Ovary (tissue), 9 donors: ENCODE results near the gene BCL11B. TPM values are rescaled to one million over a fixed set of nuclear protein-coding genes. Genes with fewer than 3 reads are reported as not detected.

Experiments
- DNase-seq, 5 donors: peaks; one replicate each; pipeline ENCODE4 v3.0.0-alpha.2; 2019 to 2020
- H3K27ac ChIP-seq, 2 donors: fragments of 200-600 bp; one replicate each; pipeline versions ENCODE4 v1.5.1 to v1.8.0; 2019 to 2022
- H3K27me3 ChIP-seq: fragments of 200-600 bp; one replicate; pipeline ENCODE4 v1.8.0; 2022
- H3K36me3 ChIP-seq: fragments of 200-600 bp; sonication (generic); one replicate; pipeline ENCODE4 v1.5.1; 2019
- H3K4me1 ChIP-seq: one replicate; pipeline ENCODE4 v1.8.1; 2013; ENCODE audit warnings: mild to moderate bottlenecking, moderate library complexity; ENCODE audit not compliant: insufficient read depth
- H3K4me3 ChIP-seq: fragments of 200-600 bp; sonication (generic); one replicate; pipeline ENCODE4 v1.5.1; 2017
- H3K9me3 ChIP-seq, 2 donors: fragments of 200-600 bp in 1 of 2; sonication (generic) in 1 of 2; one replicate each; pipeline versions ENCODE4 v1.5.1 to v1.8.1; 2013 to 2019; ENCODE audit warnings: mild to moderate bottlenecking in 1 of 2, moderate library complexity in 1 of 2
- EP300 ChIP-seq: sonication (generic); formaldehyde crosslinking; IDR thresholded peaks from one replicate; pipeline ENCODE4 v1.6.1; 2017; ENCODE audit warnings: antibody characterized with exemption
- POLR2A ChIP-seq: fragments of 450-650 bp; IDR thresholded peaks from one replicate; pipeline ENCODE4 v1.6.1; 2017; ENCODE audit warnings: antibody characterized with exemption, mild to moderate bottlenecking, moderate library complexity
- WGBS, 3 donors: extraction: QIAGEN DNeasy Blood & Tissue Kit in 1 of 3; methylation state at CpG; one replicate each; pipeline versions ENCODE4 v1.1.5 to v1.1.7; 2013 to 2017; 5-methylcytosine and 5-hydroxymethylcytosine counted together
- intact Hi-C, 4 donors: fragments of 100-400 bp; cut with DNase I; formaldehyde crosslinking; loops; one replicate each; pipeline versions ENCODE4 v1.11.0 to v1.15.1; 2022 to 2023
- polyA plus RNA-seq, 2 donors: library from polyadenylated mRNA; stranded (reverse); fragments of 200-250 nt in 1 of 2; fragments of 350-450 nt in 1 of 2; fragmentation: Illumina TruSeq in 1 of 2; extraction: RNeasy Lipid Tissue Mini Kit (QIAGEN cat#74804) in 1 of 2; gene quantifications; one replicate each; pipeline ENCODE4 v1.2.3, GENCODE V29; 2013 to 2014
- total RNA-seq, 7 donors: library from RNA; depleted of rRNA in 2 of 7; stranded (reverse); fragments of >200 nt in 2 of 7; fragmentation: NEBNext Ultra II Directional in 3 of 7; extraction: Animal tissue kit (Norgen Biotek cat#: 25700) in 3 of 7; gene quantifications; one replicate each; pipeline versions ENCODE4 v1.1.0 to v1.2.4, GENCODE V29; 2016 to 2023
- TF ChIP-seq, protein P1 (sequence below), 3 donors: fragments of 450-650 bp in 2 of 3; fragments of 200-600 bp in 1 of 3; IDR thresholded peaks; one replicate each; pipeline versions ENCODE4 v1.5.1 to v1.8.0; 2016 to 2022; ENCODE audit warnings: antibody characterized with exemption in 3 of 3, mild to moderate bottlenecking in 1 of 3
- donor health status: DM: no; HTN: no; CAD: no; lungs with moderate emphysema.
- donor health status: DM: no; HTN: no; CAD: no.
- donor health status: Bipolar disorder and iron deficiency.
- donor health status: DM: yes; HTN: yes; CAD: no.
- donor health status: DM: no; HTN: no; CAD: no.
- donor health status: DM: yes; HTN: yes; CAD: no.

Gene BCL11B
- total and polyA plus RNA-seq, 9 donors: 0.08 to 0.84 (median 0.43) TPM

- no peak for TF ChIP-seq POLR2A
- TF ChIP-seq, protein P1, sequence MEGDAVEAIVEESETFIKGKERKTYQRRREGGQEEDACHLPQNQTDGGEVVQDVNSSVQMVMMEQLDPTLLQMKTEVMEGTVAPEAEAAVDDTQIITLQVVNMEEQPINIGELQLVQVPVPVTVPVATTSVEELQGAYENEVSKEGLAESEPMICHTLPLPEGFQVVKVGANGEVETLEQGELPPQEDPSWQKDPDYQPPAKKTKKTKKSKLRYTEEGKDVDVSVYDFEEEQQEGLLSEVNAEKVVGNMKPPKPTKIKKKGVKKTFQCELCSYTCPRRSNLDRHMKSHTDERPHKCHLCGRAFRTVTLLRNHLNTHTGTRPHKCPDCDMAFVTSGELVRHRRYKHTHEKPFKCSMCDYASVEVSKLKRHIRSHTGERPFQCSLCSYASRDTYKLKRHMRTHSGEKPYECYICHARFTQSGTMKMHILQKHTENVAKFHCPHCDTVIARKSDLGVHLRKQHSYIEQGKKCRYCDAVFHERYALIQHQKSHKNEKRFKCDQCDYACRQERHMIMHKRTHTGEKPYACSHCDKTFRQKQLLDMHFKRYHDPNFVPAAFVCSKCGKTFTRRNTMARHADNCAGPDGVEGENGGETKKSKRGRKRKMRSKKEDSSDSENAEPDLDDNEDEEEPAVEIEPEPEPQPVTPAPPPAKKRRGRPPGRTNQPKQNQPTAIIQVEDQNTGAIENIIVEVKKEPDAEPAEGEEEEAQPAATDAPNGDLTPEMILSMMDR (IDR thresholded peaks at IDR 0.05): no peak
- no peak for TF ChIP-seq EP300
- no peak for DNase-seq
- intact Hi-C loops: no loop called here
Observed at GRCh38 chr14:99174770-99175319, 97.2 kb downstream of the BCL11B start.

DNA sequence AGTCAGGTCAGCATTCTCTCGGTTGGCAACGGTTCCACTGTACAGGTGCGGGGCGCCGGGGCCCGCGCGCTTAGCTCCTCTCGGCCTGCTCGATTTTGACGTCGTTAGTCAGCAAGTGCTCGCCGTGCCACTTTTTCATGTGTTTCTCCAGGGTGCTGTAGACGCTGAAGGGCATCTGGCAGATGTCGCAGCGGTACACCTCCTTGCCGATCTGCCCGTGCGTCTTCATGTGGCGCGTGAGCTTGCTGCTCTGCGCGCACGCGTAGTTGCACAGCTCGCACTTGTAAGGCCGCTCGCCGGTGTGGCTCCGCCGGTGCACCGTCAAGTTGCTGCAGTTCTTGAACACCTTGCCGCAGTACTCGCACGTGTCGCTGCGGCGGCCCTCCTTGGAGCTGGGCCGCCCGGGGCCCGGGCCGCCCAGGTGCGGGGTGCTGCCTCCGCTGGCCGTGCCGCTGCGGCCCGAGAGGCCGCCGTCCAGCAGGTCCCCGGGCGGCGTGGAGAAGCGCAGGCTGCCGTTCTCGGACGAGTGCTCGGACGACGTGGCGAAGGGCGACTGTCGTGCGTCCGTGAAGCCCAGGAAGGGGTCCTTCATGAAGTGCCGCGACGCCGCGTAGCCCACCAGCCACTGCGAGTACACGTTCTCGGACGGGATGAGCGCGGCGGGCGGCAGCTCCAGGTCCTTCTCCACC, 97.8 kb downstream of the BCL11B start:
- H3K27ac ChIP-seq: no peak overlapping the region
- TF ChIP-seq EP300 (no peak), POLR2A (no peak)
- no peak overlapping the region for H3K4me3 ChIP-seq
- H3K4me1 ChIP-seq: no peaks in the 10 kb centered on the region
- no peaks in the 10 kb centered on the region for H3K27me3 ChIP-seq
- DNase-seq: no peak
- intact Hi-C loops: no loop called here
- H3K9me3 ChIP-seq: no peaks in the 10 kb centered on the region
- WGBS, 3 donors: 91 to 95% (median 94%) methylated on average over 79 of the region's 79 CpGs
- H3K36me3 ChIP-seq: no peaks in the 10 kb centered on the region

More at GRCh38 chr14:99174770-99175319, 97.2 kb downstream of the BCL11B start:
- no peak overlapping the region for H3K4me3 ChIP-seq
- no peaks in the 10 kb centered on the region for H3K4me1 ChIP-seq
- 86 to 95% (median 91%) methylated on average over 81 of the region's 81 CpGs for WGBS, 3 donors
- H3K27ac ChIP-seq: no peak overlapping the region
- no peaks in the 10 kb centered on the region for H3K36me3 ChIP-seq
- no peaks in the 10 kb centered on the region for H3K9me3 ChIP-seq
- H3K27me3 ChIP-seq: no peaks in the 10 kb centered on the region

DNA sequence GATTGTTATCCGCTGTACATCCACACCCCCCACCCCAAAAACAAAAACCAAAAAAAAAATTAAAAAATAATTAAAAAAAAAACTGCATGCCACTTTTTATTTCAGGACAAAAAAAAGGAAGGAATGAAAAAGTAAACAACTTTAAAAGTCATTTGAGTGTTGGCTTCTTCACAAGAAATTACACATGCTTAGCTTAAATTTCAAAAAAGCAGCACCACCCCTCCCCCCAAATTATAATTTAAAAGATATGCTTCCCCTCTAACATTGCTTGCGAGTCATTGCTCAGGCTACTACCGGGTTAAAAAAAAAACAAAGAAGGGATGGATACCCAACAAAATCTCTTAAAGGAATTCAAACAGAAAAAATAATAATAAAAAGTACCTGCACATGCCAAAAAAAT, 98.5 kb downstream of the BCL11B start:
- Histone ChIP-seq H3K27me3 (no peaks in the 10 kb centered on the region), H3K27ac (no peak overlapping the region), H3K9me3 (no peaks in the 10 kb centered on the region), H3K4me1 (no peaks in the 10 kb centered on the region), H3K4me3 (no peak overlapping the region), H3K36me3 (no peaks in the 10 kb centered on the region)
- WGBS, 3 donors: 65 to 81% (median 78%) methylated on average over 3 of the region's 3 CpGs
- no peak for TF ChIP-seq EP300
- no peak for TF ChIP-seq POLR2A
- TF ChIP-seq, protein P1 (IDR thresholded peaks at IDR 0.05): no peak
- intact Hi-C loops: no loop called here
- no peak for DNase-seq

DNA sequence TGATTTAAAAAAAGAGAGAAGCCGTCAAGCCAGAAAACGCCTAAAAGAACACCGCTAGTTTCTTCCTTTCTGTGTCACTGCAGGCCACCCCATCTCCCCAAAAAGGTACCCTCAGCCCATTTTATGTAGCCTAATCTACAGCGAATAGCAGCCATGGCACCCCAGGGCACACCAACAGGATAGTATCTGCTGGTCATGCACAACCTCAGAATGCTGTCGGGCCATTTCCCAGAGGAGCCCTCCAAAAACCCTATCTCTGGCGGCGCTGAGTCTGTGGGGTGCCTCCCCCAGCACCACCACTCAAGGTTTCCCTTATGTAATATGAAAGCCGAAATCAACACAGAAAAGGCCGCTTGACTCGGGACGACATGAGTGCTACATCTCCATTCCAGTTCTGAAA, 98.9 kb downstream of the BCL11B start:
- WGBS, 3 donors: 84 to 91% (median 84%) methylated on average over 11 of the region's 11 CpGs
- intact Hi-C loops: no loop called here
- H3K36me3 ChIP-seq: no peaks in the 10 kb centered on the region
- H3K4me3 ChIP-seq: no peak overlapping the region
- H3K27me3 ChIP-seq: no peaks in the 10 kb centered on the region
- no peaks in the 10 kb centered on the region for H3K9me3 ChIP-seq
- H3K4me1 ChIP-seq: no peaks in the 10 kb centered on the region
- no peak for TF ChIP-seq EP300
- no peak for TF ChIP-seq POLR2A
- TF ChIP-seq, protein P1 (IDR thresholded peaks at IDR 0.05): no peak
- no peak for DNase-seq
- H3K27ac ChIP-seq: no peak overlapping the region

DNA sequence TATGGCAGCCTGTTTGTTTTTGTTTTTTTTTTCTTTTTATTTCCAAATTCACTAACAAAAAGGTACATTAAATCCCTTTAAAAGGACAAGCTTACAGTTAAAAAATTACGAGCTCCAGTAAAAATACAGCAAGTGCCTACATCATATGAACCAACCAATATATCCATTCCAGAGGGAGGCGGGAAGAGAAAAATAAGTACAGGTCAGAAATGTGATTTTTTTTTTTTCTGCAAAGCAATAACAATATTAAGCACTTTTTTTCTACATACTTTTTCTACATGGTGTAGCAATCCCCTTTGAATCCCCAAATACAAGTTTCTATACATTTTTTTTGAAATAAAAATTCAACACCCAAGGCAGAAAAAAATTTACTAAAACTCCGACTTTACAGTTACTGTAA, 100.6 kb downstream of the BCL11B start:
- WGBS, 3 donors: 89 to 93% (median 92%) methylated on average over 3 of the region's 3 CpGs
- no peaks in the 10 kb centered on the region for H3K4me1 ChIP-seq
- no peak overlapping the region for H3K4me3 ChIP-seq
- no peak overlapping the region for H3K27ac ChIP-seq
- DNase-seq: no peak
- intact Hi-C loops: no loop called here
- TF ChIP-seq, protein P1 (IDR thresholded peaks at IDR 0.05): no peak
- TF ChIP-seq EP300 (no peak), POLR2A (no peak)
- H3K36me3 ChIP-seq: no peaks in the 10 kb centered on the region
- no peaks in the 10 kb centered on the region for H3K27me3 ChIP-seq
- H3K9me3 ChIP-seq: no peaks in the 10 kb centered on the region
